ENCODE results near the gene HTT-AS.

- TF ChIP-seq, protein P1, sequence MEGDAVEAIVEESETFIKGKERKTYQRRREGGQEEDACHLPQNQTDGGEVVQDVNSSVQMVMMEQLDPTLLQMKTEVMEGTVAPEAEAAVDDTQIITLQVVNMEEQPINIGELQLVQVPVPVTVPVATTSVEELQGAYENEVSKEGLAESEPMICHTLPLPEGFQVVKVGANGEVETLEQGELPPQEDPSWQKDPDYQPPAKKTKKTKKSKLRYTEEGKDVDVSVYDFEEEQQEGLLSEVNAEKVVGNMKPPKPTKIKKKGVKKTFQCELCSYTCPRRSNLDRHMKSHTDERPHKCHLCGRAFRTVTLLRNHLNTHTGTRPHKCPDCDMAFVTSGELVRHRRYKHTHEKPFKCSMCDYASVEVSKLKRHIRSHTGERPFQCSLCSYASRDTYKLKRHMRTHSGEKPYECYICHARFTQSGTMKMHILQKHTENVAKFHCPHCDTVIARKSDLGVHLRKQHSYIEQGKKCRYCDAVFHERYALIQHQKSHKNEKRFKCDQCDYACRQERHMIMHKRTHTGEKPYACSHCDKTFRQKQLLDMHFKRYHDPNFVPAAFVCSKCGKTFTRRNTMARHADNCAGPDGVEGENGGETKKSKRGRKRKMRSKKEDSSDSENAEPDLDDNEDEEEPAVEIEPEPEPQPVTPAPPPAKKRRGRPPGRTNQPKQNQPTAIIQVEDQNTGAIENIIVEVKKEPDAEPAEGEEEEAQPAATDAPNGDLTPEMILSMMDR (conservative IDR thresholded peaks at IDR 0.05), result no peak
- no peak for TF ChIP-seq ZFX (IDR thresholded peaks at IDR 0.05)
Observed at GRCh38 chr4:3122081-3122563, 47.8 kb upstream of the HTT-AS start.

All from C4-2B (cell line).